HepG2 (cell line): ENCODE data around the gene TBC1D16. TPM values are rescaled to one million over a fixed set of nuclear protein-coding genes. Genes with fewer than 3 reads are reported as not detected.

Experiments
- GTF3A ChIP-seq: sonication (generic); formaldehyde crosslinking; conservative IDR thresholded peaks from 2 replicates; pipeline ENCODE4 v1.4.0; 2020; ENCODE audit warnings: mild to moderate bottlenecking, missing genetic modification reagents
- HES4 ChIP-seq: sonication (generic); formaldehyde crosslinking; IDR thresholded peaks from 2 replicates; pipeline ENCODE4 v1.9.0; 2021; ENCODE audit warnings: mild to moderate bottlenecking, missing genetic modification reagents, borderline replicate concordance
- IRF2 ChIP-seq: IDR thresholded peaks from 2 replicates; pipeline ENCODE4 v1.6.1; 2018; ENCODE audit warnings: missing genetic modification reagents, missing compliant biosample characterization
- KLF11 ChIP-seq: IDR thresholded peaks from 2 replicates; pipeline ENCODE4 v1.6.1; 2016; ENCODE audit warnings: missing compliant biosample characterization
- MED8 ChIP-seq: sonication (generic); formaldehyde crosslinking; IDR thresholded peaks from 2 replicates; pipeline ENCODE4 v1.8.1; 2023; ENCODE audit warnings: mild to moderate bottlenecking, missing genetic modification reagents; ENCODE audit not compliant: insufficient replicate concordance
- MYC ChIP-seq: sonication (generic); formaldehyde crosslinking; IDR thresholded peaks from 2 replicates; pipeline ENCODE4 v1.9.0; 2021; ENCODE audit warnings: missing genetic modification reagents, borderline replicate concordance
- NAIF1 ChIP-seq: sonication (generic); formaldehyde crosslinking; IDR thresholded peaks from 2 replicates; pipeline ENCODE4 v1.5.0; 2020; ENCODE audit warnings: mild to moderate bottlenecking, missing genetic modification reagents, borderline replicate concordance
- NFIB ChIP-seq: sonication (generic); formaldehyde crosslinking; IDR thresholded peaks from 2 replicates; pipeline ENCODE4 v1.9.0; 2021; ENCODE audit warnings: missing genetic modification reagents, mild to moderate bottlenecking, borderline replicate concordance
- ONECUT2 ChIP-seq: sonication (generic); formaldehyde crosslinking; IDR thresholded peaks from 2 replicates; pipeline ENCODE4 v1.4.0; 2020; ENCODE audit warnings: missing genetic modification reagents
- RBM22 ChIP-seq: fragments of 200-400 bp; formaldehyde crosslinking; optimal IDR thresholded peaks from 2 replicates; pipeline ENCODE3; 2017; ENCODE audit warnings: mild to moderate bottlenecking, low read length, moderate library complexity
- YY1 ChIP-seq: IDR thresholded peaks from 2 replicates; pipeline ENCODE4 v1.6.1; 2011; ENCODE audit warnings: low read length, low read depth, moderate library complexity, mild to moderate bottlenecking; ENCODE audit not compliant: insufficient read depth, insufficient replicate concordance
- ZNF441 ChIP-seq: sonication (generic); formaldehyde crosslinking; IDR thresholded peaks from 2 replicates; pipeline ENCODE4 v1.7.0; 2021; ENCODE audit warnings: missing genetic modification reagents, borderline replicate concordance
- ZNF879 ChIP-seq: sonication (generic); formaldehyde crosslinking; IDR thresholded peaks from 2 replicates; pipeline ENCODE4 v1.8.1; 2023; ENCODE audit warnings: missing genetic modification reagents
- polyA plus RNA-seq, 8 experiments: library from polyadenylated mRNA; depleted of rRNA in 3 of 8; stranded (reverse) in 7 of 8; unstranded in 1 of 8; fragments of >200 nt; fragmentation: Illumina TruSeq in 4 of 8; extraction: Trizol in 4 of 8; gene quantifications; 2 replicates each; pipeline versions ENCODE4 v1.2.1 to v1.2.3, GENCODE V29; 2011 to 2016; ENCODE audit warnings: low read depth in 4 of 8, missing spikeins in 1 of 8, mixed read lengths in 1 of 8; ENCODE audit not compliant: insufficient read depth in 1 of 8
- total RNA-seq, 5 experiments: library from RNA; depleted of rRNA; stranded (reverse); fragments of >200 nt; fragmentation: Illumina TruSeq; extraction: Trizol; gene quantifications; 2 replicates each; pipeline ENCODE4 v1.2.3, GENCODE V29; 2016; ENCODE audit warnings: low read depth in 1 of 5
- TF ChIP-seq, protein P1 (sequence below): sonication (generic); formaldehyde crosslinking; IDR thresholded peaks from 2 replicates; pipeline ENCODE4 v1.5.1; 2020; ENCODE audit warnings: missing genetic modification reagents, mild to moderate bottlenecking, borderline replicate concordance
- TF ChIP-seq, protein P2 (sequence below): sonication (generic); formaldehyde crosslinking; IDR thresholded peaks from 2 replicates; pipeline ENCODE4 v1.9.0; 2021; ENCODE audit warnings: missing genetic modification reagents, borderline replicate concordance
- TF ChIP-seq, protein P3 (sequence below): IDR thresholded peaks from 2 replicates; pipeline ENCODE4 v1.6.1; 2016; ENCODE audit warnings: mild to moderate bottlenecking, missing biosample characterization, missing genetic modification reagents
- TF ChIP-seq, protein P4 (sequence below): IDR thresholded peaks from 2 replicates; pipeline ENCODE4 v1.6.1; 2016; ENCODE audit warnings: missing biosample characterization, missing genetic modification reagents, low read depth
- TF ChIP-seq, protein P5 (sequence below): sonication (generic); formaldehyde crosslinking; IDR thresholded peaks from 2 replicates; pipeline ENCODE4 v1.4.0; 2020; ENCODE audit warnings: low read depth, missing genetic modification reagents

The TBC1D16 gene
- total and polyA plus RNA-seq, 2 of the 13 experiments (the other 11 are each of a cell fraction or from before 2014, with no cell fraction given), result 14.9 to 24.9 TPM

DNA sequence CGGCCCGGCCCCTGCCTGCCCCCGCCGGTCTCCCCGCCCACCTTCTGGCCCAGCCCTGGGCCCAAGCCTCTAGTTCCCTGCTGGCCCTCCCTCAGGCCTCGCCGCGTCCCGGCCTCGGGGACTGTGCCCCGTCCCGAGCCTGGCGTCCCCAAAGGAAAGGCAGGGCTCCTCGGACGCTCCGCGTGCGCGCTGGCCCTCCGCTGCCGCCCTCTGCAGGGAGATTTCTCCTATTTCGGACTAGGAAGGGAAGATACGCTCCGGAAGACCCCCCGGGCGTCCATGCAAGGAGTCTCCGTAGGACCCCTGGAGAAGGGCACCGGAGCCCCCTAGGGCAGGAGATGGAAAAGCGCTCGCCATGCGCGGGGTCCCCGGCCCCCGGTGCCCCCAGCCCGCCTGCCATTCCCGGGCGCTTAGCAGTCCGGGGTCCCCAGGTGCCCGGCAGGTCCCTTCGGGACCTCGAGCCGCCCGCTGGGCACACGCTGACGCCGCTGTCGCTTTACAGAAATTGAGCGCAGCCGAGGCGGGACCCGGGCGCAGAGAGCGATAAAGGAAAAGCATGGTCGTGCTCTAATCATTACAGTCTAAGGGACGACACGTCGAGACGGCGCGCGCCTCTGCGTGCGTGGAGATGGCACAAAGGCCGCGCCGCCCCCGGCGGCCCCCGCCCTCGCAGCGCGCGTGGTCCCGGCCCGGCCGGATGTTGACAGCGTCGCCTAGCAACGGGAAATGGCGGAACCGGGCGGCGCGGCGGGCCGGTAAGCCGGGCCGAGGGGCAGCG lies 454 bp upstream of the TBC1D16 start, which contains the start of gene CCDC40 (continued):
- TF ChIP-seq MYC (CRISPR knock-in tag) (peak; percentile 87), NFIB (CRISPR knock-in tag) (no peak), RBM22 (no peak), HES4 (CRISPR knock-in tag) (no peak; the same call in 1 of the 2 replicates), ZNF441 (CRISPR knock-in tag) (peak; percentile 62; the same call in 1 of the 2 replicates), MED8 (CRISPR knock-in tag) (peak; percentile 20), GTF3A (CRISPR knock-in tag) (no peak), IRF2 (CRISPR knock-in tag) (peak; percentile 52), KLF11 (CRISPR knock-in tag) (peak; percentile 49; the same call in 1 of the 2 replicates), ZNF879 (CRISPR knock-in tag) (no peak), NAIF1 (CRISPR knock-in tag) (no peak), YY1 (peak; percentile 94), ONECUT2 (CRISPR knock-in tag) (no peak)
- TF ChIP-seq, protein P1, sequence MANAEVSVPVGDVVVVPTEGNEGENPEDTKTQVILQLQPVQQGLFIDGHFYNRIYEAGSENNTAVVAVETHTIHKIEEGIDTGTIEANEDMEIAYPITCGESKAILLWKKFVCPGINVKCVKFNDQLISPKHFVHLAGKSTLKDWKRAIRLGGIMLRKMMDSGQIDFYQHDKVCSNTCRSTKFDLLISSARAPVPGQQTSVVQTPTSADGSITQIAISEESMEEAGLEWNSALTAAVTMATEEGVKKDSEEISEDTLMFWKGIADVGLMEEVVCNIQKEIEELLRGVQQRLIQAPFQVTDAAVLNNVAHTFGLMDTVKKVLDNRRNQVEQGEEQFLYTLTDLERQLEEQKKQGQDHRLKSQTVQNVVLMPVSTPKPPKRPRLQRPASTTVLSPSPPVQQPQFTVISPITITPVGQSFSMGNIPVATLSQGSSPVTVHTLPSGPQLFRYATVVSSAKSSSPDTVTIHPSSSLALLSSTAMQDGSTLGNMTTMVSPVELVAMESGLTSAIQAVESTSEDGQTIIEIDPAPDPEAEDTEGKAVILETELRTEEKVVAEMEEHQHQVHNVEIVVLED (CRISPR knock-in tag), result peak; percentile 63; the same call in 1 of the 2 replicates
- TF ChIP-seq, protein P2, sequence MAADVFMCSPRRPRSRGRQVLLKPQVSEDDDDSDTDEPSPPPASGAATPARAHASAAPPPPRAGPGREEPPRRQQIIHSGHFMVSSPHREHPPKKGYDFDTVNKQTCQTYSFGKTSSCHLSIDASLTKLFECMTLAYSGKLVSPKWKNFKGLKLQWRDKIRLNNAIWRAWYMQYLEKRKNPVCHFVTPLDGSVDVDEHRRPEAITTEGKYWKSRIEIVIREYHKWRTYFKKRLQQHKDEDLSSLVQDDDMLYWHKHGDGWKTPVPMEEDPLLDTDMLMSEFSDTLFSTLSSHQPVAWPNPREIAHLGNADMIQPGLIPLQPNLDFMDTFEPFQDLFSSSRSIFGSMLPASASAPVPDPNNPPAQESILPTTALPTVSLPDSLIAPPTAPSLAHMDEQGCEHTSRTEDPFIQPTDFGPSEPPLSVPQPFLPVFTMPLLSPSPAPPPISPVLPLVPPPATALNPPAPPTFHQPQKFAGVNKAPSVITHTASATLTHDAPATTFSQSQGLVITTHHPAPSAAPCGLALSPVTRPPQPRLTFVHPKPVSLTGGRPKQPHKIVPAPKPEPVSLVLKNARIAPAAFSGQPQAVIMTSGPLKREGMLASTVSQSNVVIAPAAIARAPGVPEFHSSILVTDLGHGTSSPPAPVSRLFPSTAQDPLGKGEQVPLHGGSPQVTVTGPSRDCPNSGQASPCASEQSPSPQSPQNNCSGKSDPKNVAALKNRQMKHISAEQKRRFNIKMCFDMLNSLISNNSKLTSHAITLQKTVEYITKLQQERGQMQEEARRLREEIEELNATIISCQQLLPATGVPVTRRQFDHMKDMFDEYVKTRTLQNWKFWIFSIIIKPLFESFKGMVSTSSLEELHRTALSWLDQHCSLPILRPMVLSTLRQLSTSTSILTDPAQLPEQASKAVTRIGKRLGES (CRISPR knock-in tag), result no peak
- TF ChIP-seq, protein P3, sequence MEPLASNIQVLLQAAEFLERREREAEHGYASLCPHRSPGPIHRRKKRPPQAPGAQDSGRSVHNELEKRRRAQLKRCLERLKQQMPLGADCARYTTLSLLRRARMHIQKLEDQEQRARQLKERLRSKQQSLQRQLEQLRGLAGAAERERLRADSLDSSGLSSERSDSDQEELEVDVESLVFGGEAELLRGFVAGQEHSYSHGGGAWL (CRISPR knock-in tag), result peak; percentile 45; the same call in 1 of the 2 replicates
- TF ChIP-seq, protein P4, sequence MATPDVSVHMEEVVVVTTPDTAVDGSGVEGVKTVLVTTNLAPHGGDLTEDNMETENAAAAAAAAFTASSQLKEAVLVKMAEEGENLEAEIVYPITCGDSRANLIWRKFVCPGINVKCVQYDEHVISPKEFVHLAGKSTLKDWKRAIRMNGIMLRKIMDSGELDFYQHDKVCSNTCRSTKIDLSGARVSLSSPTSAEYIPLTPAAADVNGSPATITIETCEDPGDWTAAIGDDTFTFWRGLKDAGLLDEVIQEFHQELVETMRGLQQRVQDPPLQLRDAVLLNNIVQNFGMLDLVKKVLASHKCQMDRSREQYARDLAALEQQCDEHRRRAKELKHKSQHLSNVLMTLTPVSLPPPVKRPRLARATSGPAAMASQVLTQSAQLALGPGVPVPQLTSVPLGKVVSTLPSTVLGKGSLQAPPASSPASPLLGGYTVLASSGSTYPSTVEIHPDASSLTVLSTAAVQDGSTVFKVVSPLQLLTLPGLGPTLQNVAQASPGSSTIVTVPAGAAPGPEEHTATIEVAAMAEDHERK (CRISPR knock-in tag), result no peak
- TF ChIP-seq, protein P5, sequence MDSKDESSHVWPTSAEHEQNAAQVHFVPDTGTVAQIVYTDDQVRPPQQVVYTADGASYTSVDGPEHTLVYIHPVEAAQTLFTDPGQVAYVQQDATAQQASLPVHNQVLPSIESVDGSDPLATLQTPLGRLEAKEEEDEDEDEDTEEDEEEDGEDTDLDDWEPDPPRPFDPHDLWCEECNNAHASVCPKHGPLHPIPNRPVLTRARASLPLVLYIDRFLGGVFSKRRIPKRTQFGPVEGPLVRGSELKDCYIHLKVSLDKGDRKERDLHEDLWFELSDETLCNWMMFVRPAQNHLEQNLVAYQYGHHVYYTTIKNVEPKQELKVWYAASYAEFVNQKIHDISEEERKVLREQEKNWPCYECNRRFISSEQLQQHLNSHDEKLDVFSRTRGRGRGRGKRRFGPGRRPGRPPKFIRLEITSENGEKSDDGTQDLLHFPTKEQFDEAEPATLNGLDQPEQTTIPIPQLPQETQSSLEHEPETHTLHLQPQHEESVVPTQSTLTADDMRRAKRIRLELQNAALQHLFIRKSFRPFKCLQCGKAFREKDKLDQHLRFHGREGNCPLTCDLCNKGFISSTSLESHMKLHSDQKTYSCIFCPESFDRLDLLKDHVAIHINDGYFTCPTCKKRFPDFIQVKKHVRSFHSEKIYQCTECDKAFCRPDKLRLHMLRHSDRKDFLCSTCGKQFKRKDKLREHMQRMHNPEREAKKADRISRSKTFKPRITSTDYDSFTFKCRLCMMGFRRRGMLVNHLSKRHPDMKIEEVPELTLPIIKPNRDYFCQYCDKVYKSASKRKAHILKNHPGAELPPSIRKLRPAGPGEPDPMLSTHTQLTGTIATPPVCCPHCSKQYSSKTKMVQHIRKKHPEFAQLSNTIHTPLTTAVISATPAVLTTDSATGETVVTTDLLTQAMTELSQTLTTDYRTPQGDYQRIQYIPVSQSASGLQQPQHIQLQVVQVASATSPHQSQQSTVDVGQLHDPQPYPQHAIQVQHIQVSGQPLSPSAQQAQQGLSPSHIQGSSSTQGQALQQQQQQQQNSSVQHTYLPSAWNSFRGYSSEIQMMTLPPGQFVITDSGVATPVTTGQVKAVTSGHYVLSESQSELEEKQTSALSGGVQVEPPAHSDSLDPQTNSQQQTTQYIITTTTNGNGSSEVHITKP (CRISPR knock-in tag), result peak; percentile 64; the same call in 1 of the 2 replicates
